WTC11 (cell line): ENCODE data around the gene MPP2.

Source experiments
- NFATC4 ChIP-seq: fragments of 250-450 bp; sonication (Bioruptor Pico); IDR thresholded peaks from 2 replicates; pipeline ENCODE4 v1.9.0; 2021; ENCODE audit warnings: mild to moderate bottlenecking
- NFE2L1 ChIP-seq: sonication (generic); formaldehyde crosslinking; IDR thresholded peaks from 2 replicates; pipeline ENCODE4 v1.8.1; 2023; ENCODE audit warnings: missing genetic modification reagents
- SMAD3 ChIP-seq: sonication (generic); formaldehyde crosslinking; IDR thresholded peaks from 2 replicates; pipeline ENCODE4 v1.8.0; 2022; ENCODE audit warnings: missing genetic modification reagents, mild to moderate bottlenecking, borderline replicate concordance
- TF ChIP-seq, protein P1 (sequence below): fragments of 200-600 bp; IDR thresholded peaks from 2 replicates; pipeline ENCODE4 v1.8.0; 2022; ENCODE audit warnings: antibody characterized with exemption
- TF ChIP-seq, protein P2 (sequence below): sonication (generic); formaldehyde crosslinking; IDR thresholded peaks from 2 replicates; pipeline ENCODE4 v1.8.0; 2023; ENCODE audit warnings: missing genetic modification reagents
- TF ChIP-seq, protein P3 (sequence below): sonication (generic); formaldehyde crosslinking; IDR thresholded peaks from 2 replicates; pipeline ENCODE4 v1.8.1; 2022; ENCODE audit warnings: low read depth, missing genetic modification reagents, borderline replicate concordance
- TF ChIP-seq, protein P4 (sequence below): sonication (generic); formaldehyde crosslinking; IDR thresholded peaks from 2 replicates; pipeline ENCODE4 v1.8.1; 2023; ENCODE audit warnings: mild to moderate bottlenecking, missing genetic modification reagents, moderate library complexity

DNA sequence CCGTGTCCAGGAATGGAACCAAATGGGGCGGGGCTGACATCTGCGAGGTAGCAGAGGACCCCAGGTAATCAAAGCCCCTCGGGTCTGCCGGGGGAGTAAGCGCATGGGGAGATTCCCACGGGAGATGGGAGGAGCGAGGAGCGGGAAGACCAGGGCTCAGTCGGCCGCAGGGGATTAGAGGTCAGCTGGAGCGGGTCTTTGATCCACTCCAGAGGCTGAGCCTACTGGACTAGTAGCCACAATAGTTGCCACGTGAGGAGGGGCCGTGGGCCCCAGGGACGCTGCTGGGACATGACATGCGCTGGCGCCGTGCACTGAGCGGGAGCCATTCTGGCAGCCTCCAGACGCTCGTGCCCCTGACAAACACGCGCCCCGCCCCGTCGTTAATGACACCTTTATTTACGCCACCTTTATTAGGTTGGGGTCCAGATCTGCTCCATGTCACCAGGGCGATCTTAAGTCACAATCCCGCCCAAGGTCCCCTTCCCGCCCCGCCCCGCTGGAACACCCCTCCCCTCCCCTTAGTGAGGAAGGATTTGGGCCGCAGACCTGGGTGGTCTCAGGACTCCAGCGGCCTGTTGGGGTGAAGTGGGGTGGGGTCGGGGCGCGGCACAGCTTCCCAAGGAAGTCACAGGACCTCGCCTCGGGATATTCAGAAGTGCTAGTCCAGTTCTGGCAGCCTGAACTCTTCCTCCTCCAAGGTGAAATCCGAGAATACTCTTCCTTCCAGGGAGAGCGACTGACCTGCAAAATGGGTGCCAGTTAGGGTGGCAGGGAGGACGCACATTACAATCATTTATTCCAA lies 19.9 kb upstream of the MPP2 start:
- TF ChIP-seq, protein P1, sequence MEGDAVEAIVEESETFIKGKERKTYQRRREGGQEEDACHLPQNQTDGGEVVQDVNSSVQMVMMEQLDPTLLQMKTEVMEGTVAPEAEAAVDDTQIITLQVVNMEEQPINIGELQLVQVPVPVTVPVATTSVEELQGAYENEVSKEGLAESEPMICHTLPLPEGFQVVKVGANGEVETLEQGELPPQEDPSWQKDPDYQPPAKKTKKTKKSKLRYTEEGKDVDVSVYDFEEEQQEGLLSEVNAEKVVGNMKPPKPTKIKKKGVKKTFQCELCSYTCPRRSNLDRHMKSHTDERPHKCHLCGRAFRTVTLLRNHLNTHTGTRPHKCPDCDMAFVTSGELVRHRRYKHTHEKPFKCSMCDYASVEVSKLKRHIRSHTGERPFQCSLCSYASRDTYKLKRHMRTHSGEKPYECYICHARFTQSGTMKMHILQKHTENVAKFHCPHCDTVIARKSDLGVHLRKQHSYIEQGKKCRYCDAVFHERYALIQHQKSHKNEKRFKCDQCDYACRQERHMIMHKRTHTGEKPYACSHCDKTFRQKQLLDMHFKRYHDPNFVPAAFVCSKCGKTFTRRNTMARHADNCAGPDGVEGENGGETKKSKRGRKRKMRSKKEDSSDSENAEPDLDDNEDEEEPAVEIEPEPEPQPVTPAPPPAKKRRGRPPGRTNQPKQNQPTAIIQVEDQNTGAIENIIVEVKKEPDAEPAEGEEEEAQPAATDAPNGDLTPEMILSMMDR = no peak
- TF ChIP-seq NFE2L1 (CRISPR knock-in tag) (no peak), NFATC4 (CRISPR knock-in tag) (no peak), SMAD3 (CRISPR knock-in tag) (no peak)
- TF ChIP-seq, protein P2, sequence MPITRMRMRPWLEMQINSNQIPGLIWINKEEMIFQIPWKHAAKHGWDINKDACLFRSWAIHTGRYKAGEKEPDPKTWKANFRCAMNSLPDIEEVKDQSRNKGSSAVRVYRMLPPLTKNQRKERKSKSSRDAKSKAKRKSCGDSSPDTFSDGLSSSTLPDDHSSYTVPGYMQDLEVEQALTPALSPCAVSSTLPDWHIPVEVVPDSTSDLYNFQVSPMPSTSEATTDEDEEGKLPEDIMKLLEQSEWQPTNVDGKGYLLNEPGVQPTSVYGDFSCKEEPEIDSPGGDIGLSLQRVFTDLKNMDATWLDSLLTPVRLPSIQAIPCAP (CRISPR knock-in tag) = no peak
- TF ChIP-seq, protein P3, sequence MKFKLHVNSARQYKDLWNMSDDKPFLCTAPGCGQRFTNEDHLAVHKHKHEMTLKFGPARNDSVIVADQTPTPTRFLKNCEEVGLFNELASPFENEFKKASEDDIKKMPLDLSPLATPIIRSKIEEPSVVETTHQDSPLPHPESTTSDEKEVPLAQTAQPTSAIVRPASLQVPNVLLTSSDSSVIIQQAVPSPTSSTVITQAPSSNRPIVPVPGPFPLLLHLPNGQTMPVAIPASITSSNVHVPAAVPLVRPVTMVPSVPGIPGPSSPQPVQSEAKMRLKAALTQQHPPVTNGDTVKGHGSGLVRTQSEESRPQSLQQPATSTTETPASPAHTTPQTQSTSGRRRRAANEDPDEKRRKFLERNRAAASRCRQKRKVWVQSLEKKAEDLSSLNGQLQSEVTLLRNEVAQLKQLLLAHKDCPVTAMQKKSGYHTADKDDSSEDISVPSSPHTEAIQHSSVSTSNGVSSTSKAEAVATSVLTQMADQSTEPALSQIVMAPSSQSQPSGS = no peak
- TF ChIP-seq, protein P4, sequence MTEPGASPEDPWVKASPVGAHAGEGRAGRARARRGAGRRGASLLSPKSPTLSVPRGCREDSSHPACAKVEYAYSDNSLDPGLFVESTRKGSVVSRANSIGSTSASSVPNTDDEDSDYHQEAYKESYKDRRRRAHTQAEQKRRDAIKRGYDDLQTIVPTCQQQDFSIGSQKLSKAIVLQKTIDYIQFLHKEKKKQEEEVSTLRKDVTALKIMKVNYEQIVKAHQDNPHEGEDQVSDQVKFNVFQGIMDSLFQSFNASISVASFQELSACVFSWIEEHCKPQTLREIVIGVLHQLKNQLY (CRISPR knock-in tag) = no peak
